Fibroblast of peridontal ligament (primary cell): ENCODE data around the gene KIT.

ENCODE experiments used
- DNase-seq: peaks from one replicate; pipeline ENCODE4 v3.0.0-alpha.2; 2010; ENCODE audit errors: extremely low read depth

Gene KIT

GRCh38 chr4:54700986-54701385 is 43.2 kb downstream of the KIT start:
- DNase-seq: no peak

- DNase-seq: no peak
Observed at GRCh38 chr4:54703182-54703581, 45.4 kb downstream of the KIT start.

- DNase-seq: no peak
Observed at GRCh38 chr4:54707406-54707805, 49.6 kb downstream of the KIT start.

GRCh38 chr4:54708339-54709279 is 50.9 kb downstream of the KIT start:
- DNase-seq: no peak

GRCh38 chr4:54709400-54709799 is 51.6 kb downstream of the KIT start:
- DNase-seq: peak; percentile 2

- no peak for DNase-seq
Observed at GRCh38 chr4:54712206-54712605, 54.4 kb downstream of the KIT start.

GRCh38 chr4:54714631-54715030 is 56.9 kb downstream of the KIT start:
- no peak for DNase-seq

DNA sequence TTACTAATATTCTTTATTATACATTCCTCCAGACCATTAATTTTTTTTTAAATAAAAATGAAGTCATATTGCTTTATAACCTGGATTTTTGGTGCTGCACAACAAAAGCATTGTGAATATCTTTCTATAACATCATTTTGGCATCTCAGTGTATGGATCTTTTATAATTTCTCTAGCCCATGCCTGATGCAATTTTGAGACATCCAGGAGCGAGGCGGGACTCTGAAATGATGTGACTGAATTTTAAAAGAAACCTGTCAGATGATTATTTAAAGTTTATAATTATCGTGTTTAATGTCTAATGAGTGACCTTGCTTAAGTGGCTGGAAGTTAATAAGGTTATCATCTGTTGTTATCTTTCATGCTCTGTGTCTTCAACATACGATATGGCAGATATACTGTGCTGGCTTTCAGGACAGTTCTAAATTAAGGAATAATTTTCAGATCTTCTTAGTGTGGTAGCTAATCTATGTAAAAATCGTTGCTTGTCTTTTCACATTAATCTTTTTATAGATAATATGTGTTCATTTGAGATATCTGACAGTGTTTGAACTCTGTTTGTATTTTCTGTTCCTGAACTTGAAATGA is 58.8 kb downstream of the KIT start:
- no peak for DNase-seq

DNA sequence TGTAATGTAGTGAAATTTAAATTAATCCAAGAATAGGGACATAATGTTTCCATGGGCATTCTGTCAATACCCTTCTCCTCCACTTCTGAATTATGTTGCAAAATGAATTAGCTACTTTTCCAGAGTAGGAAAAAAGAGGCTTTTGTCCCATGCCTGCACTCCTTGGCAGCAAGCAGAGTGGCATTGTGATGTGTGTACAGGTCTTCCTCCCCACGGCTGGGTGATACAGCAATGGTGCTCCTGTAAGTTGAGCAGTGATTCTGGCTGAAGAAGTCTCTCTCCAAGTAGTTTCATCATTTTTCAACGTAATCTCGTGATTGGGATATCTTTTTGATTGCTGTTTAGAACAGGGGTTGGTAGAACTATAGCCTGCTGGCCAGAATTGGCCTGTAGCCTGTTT is 59.9 kb downstream of the KIT start:
- DNase-seq: no peak

- DNase-seq: no peak
Observed at GRCh38 chr4:54719378-54719777, 61.6 kb downstream of the KIT start.

DNA sequence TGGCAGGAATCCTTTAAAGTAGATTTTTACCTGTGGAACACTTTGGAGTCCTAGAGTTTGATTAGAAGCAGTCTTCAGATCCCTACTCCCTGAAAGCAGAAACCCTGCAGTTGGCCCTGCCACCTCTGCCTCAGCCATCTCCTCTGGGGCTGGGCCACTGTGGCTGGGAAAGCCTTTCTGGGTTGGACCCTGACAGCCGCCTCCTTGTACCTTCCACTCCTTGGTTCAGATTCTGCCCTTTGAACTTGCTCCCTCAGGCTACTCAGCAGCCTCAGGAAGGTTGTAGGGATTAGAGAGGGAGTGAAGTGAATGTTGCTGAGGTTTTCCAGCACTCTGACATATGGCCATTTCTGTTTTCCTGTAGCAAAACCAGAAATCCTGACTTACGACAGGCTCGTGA is 65.5 kb downstream of the KIT start:
- DNase-seq: no peak

GRCh38 chr4:54723820-54724219 is 66.1 kb downstream of the KIT start:
- DNase-seq: no peak

- no peak for DNase-seq
Observed at GRCh38 chr4:54726907-54727306, 69.2 kb downstream of the KIT start.

GRCh38 chr4:54727346-54727745 is 69.6 kb downstream of the KIT start:
- DNase-seq: no peak

GRCh38 chr4:54728368-54728767 is 70.6 kb downstream of the KIT start:
- no peak for DNase-seq

- DNase-seq: no peak
Observed at GRCh38 chr4:54729256-54729655, 71.5 kb downstream of the KIT start.

DNA sequence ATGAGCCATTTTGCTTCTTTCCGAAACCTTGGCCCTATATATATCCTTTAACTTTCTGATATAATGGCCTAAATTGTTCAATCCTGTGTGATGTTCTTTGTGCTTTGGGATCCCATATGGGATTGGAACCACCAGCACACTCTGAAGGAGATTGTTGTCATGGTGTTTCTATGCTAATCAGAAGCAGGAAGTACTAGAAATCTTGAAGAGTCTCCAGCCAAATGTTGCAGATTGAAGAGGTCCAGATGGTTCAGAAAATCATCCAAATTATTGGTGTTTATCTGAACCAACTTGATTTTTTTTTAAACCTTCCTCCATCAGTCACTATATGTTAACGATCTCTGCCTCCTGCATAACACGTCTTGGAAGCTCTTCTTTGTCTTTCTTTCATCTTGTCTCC is 72.8 kb downstream of the KIT start:
- no peak for DNase-seq

- no peak for DNase-seq
Observed at GRCh38 chr4:54731552-54731951, 73.8 kb downstream of the KIT start.

DNA sequence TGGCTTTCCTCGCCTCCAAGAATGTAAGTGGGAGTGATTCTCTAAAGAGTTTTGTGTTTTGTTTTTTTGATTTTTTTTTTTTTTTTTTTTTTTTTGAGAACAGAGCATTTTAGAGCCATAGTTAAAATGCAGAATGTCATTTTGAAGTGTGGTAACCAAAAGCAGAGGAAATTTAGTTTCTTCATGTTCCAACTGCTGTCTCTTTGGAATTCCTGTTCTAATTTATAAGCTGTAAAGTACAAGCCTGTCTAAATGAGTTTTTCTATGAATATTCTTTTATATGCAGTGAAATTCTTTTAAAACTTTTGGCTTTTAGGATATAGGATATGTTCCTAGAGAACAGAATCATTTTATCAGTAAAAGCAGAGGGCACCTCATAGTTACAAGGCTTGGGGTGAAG is 74.2 kb downstream of the KIT start:
- DNase-seq: no peak

- DNase-seq: no peak
Observed at GRCh38 chr4:54737421-54737820, 79.7 kb downstream of the KIT start.

- no peak for DNase-seq
Observed at GRCh38 chr4:54741202-54741601, 83.4 kb downstream of the KIT start.

GRCh38 chr4:54742636-54743399 is 85.1 kb downstream of the KIT start:
- no peak for DNase-seq

- no peak for DNase-seq
Observed at GRCh38 chr4:54743562-54743961, 85.8 kb downstream of the KIT start.
